HCT116 (cell line): ENCODE data around the gene LIN7C. TPM values are rescaled to one million over a fixed set of nuclear protein-coding genes. Genes with fewer than 3 reads are reported as not detected.

ENCODE experiments used
- ATAC-seq: fragments of 200-7000 bp; cut with Tn5 transposase; 2 replicates; pipeline ENCODE4 v1.9.1; 2020; ENCODE audit warnings: mild to moderate bottlenecking, moderate library complexity
- BruUV-seq: library from RNA; stranded (reverse); fragments of 400-500 nt; replicated peaks from 2 replicates; lab custom pipeline; 2021; lab: Mats Ljungman, UMichigan
- CTCF ChIA-PET: fragments of 300-600 bp; sonication (Branson Sonifier 250); formaldehyde crosslinking; loops from one replicate; lab custom pipeline; 2021; ENCODE audit warnings: antibody characterized with exemption; lab: Charles Lee
- POLR2A ChIA-PET: fragments of 300-600, 350-600 bp; sonication (Branson Sonifier 250); formaldehyde crosslinking; loops from one replicate; lab custom pipeline; 2021; ENCODE audit warnings: antibody characterized with exemption; lab: Charles Lee
- RAD21 ChIA-PET, 2 experiments: fragments of 300-600 bp; sonication (Branson Sonifier 250); formaldehyde crosslinking; loops; one replicate each; lab custom pipeline; 2023; ENCODE audit warnings: low total read pairs in 2 of 2; ENCODE audit not compliant: uncharacterized antibody in 2 of 2, unreplicated experiment in 2 of 2, low non-redundant PET in 1 of 2; lab: Charles Lee
- DNase-seq: peaks from one replicate; pipeline ENCODE4 v3.0.0-alpha.2; 2010; ENCODE audit warnings: low read depth, low spot score
- H2AFZ ChIP-seq: fragments of 200-600 bp; shearing (Covaris generic), sonication (generic); 2 replicates; pipeline ENCODE4 v1.6.1; 2017; ENCODE audit warnings: low read depth, mixed run types, mixed read lengths, antibody characterized with exemption, low read length; ENCODE audit not compliant: poor library complexity, severe bottlenecking
- H3K27ac ChIP-seq: 2 replicates; pipeline ENCODE4 v1.5.1; 2012; ENCODE audit warnings: low read depth, low read length
- H3K27me3 ChIP-seq: fragments of 200-600 bp; sonication (generic); 2 replicates; pipeline ENCODE4 v1.6.1; 2016; ENCODE audit warnings: mixed run types, low read length, mixed read lengths; ENCODE audit not compliant: insufficient read depth
- H3K36me3 ChIP-seq, 2 experiments: fragments of 200-500 bp in 1 of 2; fragments of 200-600 bp in 1 of 2; sonication (Bioruptor generic) in 1 of 2; sonication (generic) in 1 of 2; 2 replicates each; pipeline versions ENCODE4 v1.5.1 to v1.6.1; 2014 to 2016; ENCODE audit warnings: low read length in 2 of 2, inconsistent platforms in 1 of 2, mixed read lengths in 1 of 2, mixed run types in 1 of 2; ENCODE audit not compliant: insufficient read depth in 2 of 2, control insufficient read depth in 1 of 2
- H3K4me1 ChIP-seq, 2 experiments: fragments of 200-600 bp in 1 of 2; sonication (generic) in 1 of 2; 2 replicates each; pipeline versions ENCODE4 v1.5.1 to v1.6.1; 2012 to 2017; ENCODE audit warnings: low read length in 2 of 2, inconsistent platforms in 1 of 2, mild to moderate bottlenecking in 1 of 2, mixed read lengths in 1 of 2, mixed run types in 1 of 2, moderate library complexity in 1 of 2; ENCODE audit not compliant: insufficient read depth in 2 of 2, control insufficient read depth in 1 of 2
- H3K4me2 ChIP-seq: fragments of 200-600 bp; sonication (generic); 2 replicates; pipeline ENCODE4 v1.6.1; 2017; ENCODE audit warnings: mixed run types, low read length, mixed read lengths
- H3K4me3 ChIP-seq, 2 experiments: fragments of 200-600 bp in 1 of 2; sonication (generic) in 1 of 2; replicated peaks in 1 of 2; 2 replicates each; pipeline ENCODE4 v1.5.1; 2011 to 2016; ENCODE audit warnings: low read length in 2 of 2, control low read depth in 1 of 2, low read depth in 1 of 2, mild to moderate bottlenecking in 1 of 2, mixed read lengths in 1 of 2, mixed run types in 1 of 2
- H3K79me2 ChIP-seq: fragments of 200-600 bp; sonication (generic); 2 replicates; pipeline ENCODE4 v1.6.1; 2017; ENCODE audit warnings: mild to moderate bottlenecking, mixed run types, low read length, moderate library complexity, mixed read lengths; ENCODE audit not compliant: insufficient read depth
- H3K9ac ChIP-seq: fragments of 200-600 bp; sonication (generic); 2 replicates; pipeline ENCODE4 v1.6.1; 2016; ENCODE audit warnings: low read length, mixed read lengths
- H3K9me2 ChIP-seq: fragments of 200-600 bp; sonication (generic), shearing (Covaris generic); 2 replicates; pipeline ENCODE4 v1.6.1; 2017; ENCODE audit warnings: mixed run types, mild to moderate bottlenecking, moderate library complexity; ENCODE audit not compliant: insufficient read depth
- H3K9me3 ChIP-seq, 2 experiments: fragments of 200-500 bp in 1 of 2; fragments of 200-600 bp in 1 of 2; sonication (Bioruptor generic) in 1 of 2; sonication (generic) in 1 of 2; 2 replicates each; pipeline ENCODE4 v1.6.1; 2014 to 2017; ENCODE audit warnings: low read length in 2 of 2, mixed read lengths in 2 of 2, inconsistent platforms in 1 of 2, low read depth in 1 of 2, mild to moderate bottlenecking in 1 of 2, mixed run types in 1 of 2, moderate library complexity in 1 of 2; ENCODE audit not compliant: control insufficient read depth in 1 of 2, insufficient read depth in 1 of 2
- H4K20me1 ChIP-seq: fragments of 200-600 bp; sonication (generic), shearing (Covaris generic); 2 replicates; pipeline ENCODE4 v1.6.1; 2017; ENCODE audit warnings: mixed run types, mild to moderate bottlenecking, moderate library complexity; ENCODE audit not compliant: insufficient read depth
- CBX3 ChIP-seq: IDR thresholded peaks from 2 replicates; pipeline ENCODE4 v1.6.1; 2012; ENCODE audit warnings: low read depth
- CEBPB ChIP-seq: IDR thresholded peaks from 2 replicates; pipeline ENCODE4 v1.6.1; 2012; ENCODE audit warnings: low read depth
- EGR1 ChIP-seq: IDR thresholded peaks from 2 replicates; pipeline ENCODE4 v1.6.1; 2012; ENCODE audit warnings: low read depth
- ELF1 ChIP-seq: IDR thresholded peaks from 2 replicates; pipeline ENCODE4 v1.6.1; 2012; ENCODE audit warnings: low read depth, borderline replicate concordance
- JUND ChIP-seq: IDR thresholded peaks from 2 replicates; pipeline ENCODE4 v1.6.1; 2012
- POLR2A ChIP-seq: IDR thresholded peaks from 2 replicates; pipeline ENCODE4 v1.7.0; 2011; ENCODE audit warnings: borderline replicate concordance; ENCODE audit not compliant: insufficient read depth, insufficient read length; ENCODE audit errors: extremely low read depth
- RAD21 ChIP-seq: IDR thresholded peaks from 2 replicates; pipeline ENCODE4 v1.6.1; 2012; ENCODE audit warnings: low read depth, mild to moderate bottlenecking
- SIN3A ChIP-seq: IDR thresholded peaks from 2 replicates; pipeline ENCODE4 v1.6.1; 2012; ENCODE audit warnings: low read depth
- SP1 ChIP-seq: IDR thresholded peaks from 2 replicates; pipeline ENCODE4 v1.6.1; 2012; ENCODE audit warnings: low read depth
- SRF ChIP-seq: IDR thresholded peaks from 2 replicates; pipeline ENCODE4 v1.6.1; 2012; ENCODE audit warnings: low read depth
- YY1 ChIP-seq: IDR thresholded peaks from 2 replicates; pipeline ENCODE4 v1.6.1; 2011; ENCODE audit warnings: low read length, low read depth, moderate library complexity, mild to moderate bottlenecking; ENCODE audit not compliant: insufficient replicate concordance; ENCODE audit errors: extremely low read depth
- ZFX ChIP-seq: fragments of 450-650 bp; IDR thresholded peaks from 2 replicates; pipeline ENCODE4 v1.6.1; 2017
- ZNF274 ChIP-seq: fragments of 200-500 bp; sonication (Bioruptor generic); IDR thresholded peaks from 2 replicates; pipeline ENCODE4 v1.6.1; 2014; ENCODE audit warnings: mild to moderate bottlenecking, low read depth, low read length, inconsistent platforms
- intact Hi-C: fragments of 100-400 bp; cut with micrococcal nuclease; formaldehyde crosslinking; loops from 2 replicates; pipeline ENCODE4 v1.10.0; 2022
- total RNA-seq: library from RNA; stranded (reverse); gene quantifications from one replicate; pipeline ENCODE4 v1.2.1, GENCODE V29; 2021; ENCODE audit not compliant: unreplicated experiment
- TF ChIP-seq, protein P1 (sequence below): IDR thresholded peaks from 2 replicates; pipeline ENCODE4 v1.6.1; 2011; ENCODE audit warnings: mild to moderate bottlenecking, low read length, moderate library complexity; ENCODE audit not compliant: insufficient replicate concordance; ENCODE audit errors: extremely low read depth
- TF ChIP-seq, protein P2 (sequence below), 3 experiments: fragments of 200-600 bp in 1 of 3; sonication (generic) in 1 of 3; IDR thresholded peaks in 2 of 3; conservative IDR thresholded peaks in 1 of 3; 2 replicates each; pipeline ENCODE4 v1.5.1; 2012 to 2017; ENCODE audit warnings: low read depth in 2 of 3, low read length in 2 of 3, antibody characterized with exemption in 1 of 3, borderline replicate concordance in 1 of 3, control low read depth in 1 of 3, mild to moderate bottlenecking in 1 of 3, mixed read lengths in 1 of 3, mixed run types in 1 of 3, moderate library complexity in 1 of 3; ENCODE audit not compliant: insufficient read depth in 1 of 3
- TF ChIP-seq, protein P3 (sequence below): IDR thresholded peaks from 2 replicates; pipeline ENCODE4 v1.6.1; 2012; ENCODE audit warnings: low read depth

LIN7C gene
- total RNA-seq, 1 experiment from 2014 or later, result 48.2 TPM

DNA sequence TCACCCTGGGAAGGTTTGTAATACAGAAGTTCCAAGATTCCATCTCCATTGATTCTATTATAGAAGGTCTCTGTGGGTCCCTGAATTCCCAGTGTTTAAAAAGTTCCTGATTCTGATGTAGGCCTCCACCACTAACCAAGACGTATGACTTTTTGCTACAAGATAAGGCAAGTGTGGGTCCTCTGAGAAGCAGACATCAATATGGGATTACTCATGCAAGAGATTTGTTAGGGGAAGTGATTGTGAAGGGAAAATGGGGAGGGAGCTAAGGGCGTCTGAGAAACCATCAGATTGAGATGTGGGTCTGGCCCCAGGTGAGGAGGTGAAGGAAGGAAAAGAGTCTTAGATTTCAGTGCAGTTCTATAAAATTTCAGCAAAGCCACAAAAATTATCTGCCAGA is 23.8 kb downstream of the LIN7C start:
- intact Hi-C loops, result loop anchor here (10.0 kb wide), 2 partner anchors 188 to 728 kb away; no protein-coding TSS in a partner anchor
- Histone ChIP-seq H3K36me3 (no peaks in the 10 kb centered on the region), H3K4me1 (no peaks in the 10 kb centered on the region), H4K20me1 (no peaks in the 10 kb centered on the region), H3K4me3 (no peak overlapping the region), H3K9ac (no peak overlapping the region), H3K4me2 (no peak overlapping the region), H3K9me3 (no peaks in the 10 kb centered on the region), H3K27me3 (no peaks in the 10 kb centered on the region), H3K9me2 (no peaks in the 10 kb centered on the region), H3K79me2 (no peaks in the 10 kb centered on the region), H2AFZ (no peak overlapping the region), H3K27ac (no peak overlapping the region)
- no peak for TF ChIP-seq SIN3A
- TF ChIP-seq SP1, result no peak
- TF ChIP-seq CEBPB, result no peak
- TF ChIP-seq POLR2A, result no peak
- TF ChIP-seq YY1, result no peak
- no peak for TF ChIP-seq RAD21
- TF ChIP-seq JUND, result no peak
- no peak for TF ChIP-seq SRF
- no peak for TF ChIP-seq ZFX
- TF ChIP-seq, protein P1, sequence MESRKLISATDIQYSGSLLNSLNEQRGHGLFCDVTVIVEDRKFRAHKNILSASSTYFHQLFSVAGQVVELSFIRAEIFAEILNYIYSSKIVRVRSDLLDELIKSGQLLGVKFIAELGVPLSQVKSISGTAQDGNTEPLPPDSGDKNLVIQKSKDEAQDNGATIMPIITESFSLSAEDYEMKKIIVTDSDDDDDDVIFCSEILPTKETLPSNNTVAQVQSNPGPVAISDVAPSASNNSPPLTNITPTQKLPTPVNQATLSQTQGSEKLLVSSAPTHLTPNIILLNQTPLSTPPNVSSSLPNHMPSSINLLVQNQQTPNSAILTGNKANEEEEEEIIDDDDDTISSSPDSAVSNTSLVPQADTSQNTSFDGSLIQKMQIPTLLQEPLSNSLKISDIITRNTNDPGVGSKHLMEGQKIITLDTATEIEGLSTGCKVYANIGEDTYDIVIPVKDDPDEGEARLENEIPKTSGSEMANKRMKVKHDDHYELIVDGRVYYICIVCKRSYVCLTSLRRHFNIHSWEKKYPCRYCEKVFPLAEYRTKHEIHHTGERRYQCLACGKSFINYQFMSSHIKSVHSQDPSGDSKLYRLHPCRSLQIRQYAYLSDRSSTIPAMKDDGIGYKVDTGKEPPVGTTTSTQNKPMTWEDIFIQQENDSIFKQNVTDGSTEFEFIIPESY, result no peak
- no peak for TF ChIP-seq EGR1
- TF ChIP-seq, protein P2, sequence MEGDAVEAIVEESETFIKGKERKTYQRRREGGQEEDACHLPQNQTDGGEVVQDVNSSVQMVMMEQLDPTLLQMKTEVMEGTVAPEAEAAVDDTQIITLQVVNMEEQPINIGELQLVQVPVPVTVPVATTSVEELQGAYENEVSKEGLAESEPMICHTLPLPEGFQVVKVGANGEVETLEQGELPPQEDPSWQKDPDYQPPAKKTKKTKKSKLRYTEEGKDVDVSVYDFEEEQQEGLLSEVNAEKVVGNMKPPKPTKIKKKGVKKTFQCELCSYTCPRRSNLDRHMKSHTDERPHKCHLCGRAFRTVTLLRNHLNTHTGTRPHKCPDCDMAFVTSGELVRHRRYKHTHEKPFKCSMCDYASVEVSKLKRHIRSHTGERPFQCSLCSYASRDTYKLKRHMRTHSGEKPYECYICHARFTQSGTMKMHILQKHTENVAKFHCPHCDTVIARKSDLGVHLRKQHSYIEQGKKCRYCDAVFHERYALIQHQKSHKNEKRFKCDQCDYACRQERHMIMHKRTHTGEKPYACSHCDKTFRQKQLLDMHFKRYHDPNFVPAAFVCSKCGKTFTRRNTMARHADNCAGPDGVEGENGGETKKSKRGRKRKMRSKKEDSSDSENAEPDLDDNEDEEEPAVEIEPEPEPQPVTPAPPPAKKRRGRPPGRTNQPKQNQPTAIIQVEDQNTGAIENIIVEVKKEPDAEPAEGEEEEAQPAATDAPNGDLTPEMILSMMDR (IDR thresholded peaks at IDR 0.05 in 2 of 3, conservative IDR thresholded peaks at IDR 0.05 in 1 of 3; ENCODE audit: borderline replicate concordance in 1 of 3, insufficient read depth in 1 of 3, low read depth in 2 of 3, low read length in 2 of 3), result no peak
- no peak for TF ChIP-seq ZNF274
- TF ChIP-seq ELF1, result no peak
- TF ChIP-seq CBX3, result no peak
- TF ChIP-seq, protein P3, sequence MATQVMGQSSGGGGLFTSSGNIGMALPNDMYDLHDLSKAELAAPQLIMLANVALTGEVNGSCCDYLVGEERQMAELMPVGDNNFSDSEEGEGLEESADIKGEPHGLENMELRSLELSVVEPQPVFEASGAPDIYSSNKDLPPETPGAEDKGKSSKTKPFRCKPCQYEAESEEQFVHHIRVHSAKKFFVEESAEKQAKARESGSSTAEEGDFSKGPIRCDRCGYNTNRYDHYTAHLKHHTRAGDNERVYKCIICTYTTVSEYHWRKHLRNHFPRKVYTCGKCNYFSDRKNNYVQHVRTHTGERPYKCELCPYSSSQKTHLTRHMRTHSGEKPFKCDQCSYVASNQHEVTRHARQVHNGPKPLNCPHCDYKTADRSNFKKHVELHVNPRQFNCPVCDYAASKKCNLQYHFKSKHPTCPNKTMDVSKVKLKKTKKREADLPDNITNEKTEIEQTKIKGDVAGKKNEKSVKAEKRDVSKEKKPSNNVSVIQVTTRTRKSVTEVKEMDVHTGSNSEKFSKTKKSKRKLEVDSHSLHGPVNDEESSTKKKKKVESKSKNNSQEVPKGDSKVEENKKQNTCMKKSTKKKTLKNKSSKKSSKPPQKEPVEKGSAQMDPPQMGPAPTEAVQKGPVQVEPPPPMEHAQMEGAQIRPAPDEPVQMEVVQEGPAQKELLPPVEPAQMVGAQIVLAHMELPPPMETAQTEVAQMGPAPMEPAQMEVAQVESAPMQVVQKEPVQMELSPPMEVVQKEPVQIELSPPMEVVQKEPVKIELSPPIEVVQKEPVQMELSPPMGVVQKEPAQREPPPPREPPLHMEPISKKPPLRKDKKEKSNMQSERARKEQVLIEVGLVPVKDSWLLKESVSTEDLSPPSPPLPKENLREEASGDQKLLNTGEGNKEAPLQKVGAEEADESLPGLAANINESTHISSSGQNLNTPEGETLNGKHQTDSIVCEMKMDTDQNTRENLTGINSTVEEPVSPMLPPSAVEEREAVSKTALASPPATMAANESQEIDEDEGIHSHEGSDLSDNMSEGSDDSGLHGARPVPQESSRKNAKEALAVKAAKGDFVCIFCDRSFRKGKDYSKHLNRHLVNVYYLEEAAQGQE, result no peak
- ChIA-PET POLR2A (no interaction called here), CTCF (no interaction called here), RAD21 (no interaction called here)
- BruUV-seq, result no TSS peak
- no peak for ATAC-seq
- no peak for DNase-seq
